ENCODE measurements around the gene HSD17B2. TPM values are rescaled to one million over a fixed set of nuclear protein-coding genes. Genes with fewer than 3 reads are reported as not detected.

HSD17B2 gene, protein sequence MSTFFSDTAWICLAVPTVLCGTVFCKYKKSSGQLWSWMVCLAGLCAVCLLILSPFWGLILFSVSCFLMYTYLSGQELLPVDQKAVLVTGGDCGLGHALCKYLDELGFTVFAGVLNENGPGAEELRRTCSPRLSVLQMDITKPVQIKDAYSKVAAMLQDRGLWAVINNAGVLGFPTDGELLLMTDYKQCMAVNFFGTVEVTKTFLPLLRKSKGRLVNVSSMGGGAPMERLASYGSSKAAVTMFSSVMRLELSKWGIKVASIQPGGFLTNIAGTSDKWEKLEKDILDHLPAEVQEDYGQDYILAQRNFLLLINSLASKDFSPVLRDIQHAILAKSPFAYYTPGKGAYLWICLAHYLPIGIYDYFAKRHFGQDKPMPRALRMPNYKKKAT
- not detected in 2 replicates for total RNA-seq

GRCh38 chr16:82034981-82035612, at the start of gene HSD17B2:
Gene HSD17B2 (plus strand): TSS chr16:82035253. CDS start chr16:82035425, 172 bp downstream.
- Histone ChIP-seq H3K27me3 (ENCODE audit: insufficient read depth, low read length) (no peaks in the 10 kb centered on the region), H3K4me1 (ENCODE audit: insufficient read depth, low read length) (no peaks in the 10 kb centered on the region), H3K36me3 (ENCODE audit: insufficient read depth, low read length) (no peaks in the 10 kb centered on the region), H3K79me2 (ENCODE audit: insufficient read depth, low read length) (no peaks in the 10 kb centered on the region), H2AFZ (ENCODE audit: low read length) (no peak within 1 kb of the TSS), H4K20me1 (ENCODE audit: insufficient read depth, low read length) (no peaks in the 10 kb centered on the region), H3K4me3 (ENCODE audit: insufficient read depth, low read length) (no peak within 1 kb of the TSS), H3K4me2 (ENCODE audit: insufficient read depth, low read length) (no peak within 1 kb of the TSS), H3K9me3 (ENCODE audit: low read depth, low read length) (no peaks in the 10 kb centered on the region), H3K27ac (ENCODE audit: low read depth, low read length) (no peak within 1 kb of the TSS)
- DNase-seq (ENCODE audit: insufficient read length, low spot score, missing footprints) = no peak
- no peak for TF ChIP-seq CTCF (IDR thresholded peaks at IDR 0.05; ENCODE audit: extremely low read depth, low read depth, low read length)

- no peaks in the 10 kb centered on the region for H3K36me3 ChIP-seq (ENCODE audit: insufficient read depth, low read length)
- H3K27ac ChIP-seq (ENCODE audit: low read depth, low read length) = no peak overlapping the region
- H2AFZ ChIP-seq (ENCODE audit: low read length) = no peak overlapping the region
- no peak for DNase-seq (ENCODE audit: insufficient read length, low spot score, missing footprints)
- H4K20me1 ChIP-seq (ENCODE audit: insufficient read depth, low read length) = no peaks in the 10 kb centered on the region
- no peak for TF ChIP-seq CTCF (IDR thresholded peaks at IDR 0.05; ENCODE audit: extremely low read depth, low read depth, low read length)
- H3K9me3 ChIP-seq (ENCODE audit: low read depth, low read length) = no peaks in the 10 kb centered on the region
- no peaks in the 10 kb centered on the region for H3K79me2 ChIP-seq (ENCODE audit: insufficient read depth, low read length)
- H3K4me3 ChIP-seq (ENCODE audit: insufficient read depth, low read length) = no peak overlapping the region
- H3K4me2 ChIP-seq (ENCODE audit: insufficient read depth, low read length) = no peak overlapping the region
- H3K4me1 ChIP-seq (ENCODE audit: insufficient read depth, low read length) = no peaks in the 10 kb centered on the region
- H3K27me3 ChIP-seq (ENCODE audit: insufficient read depth, low read length) = no peaks in the 10 kb centered on the region
These were observed 47.9 kb upstream of the HSD17B2 start for GRCh38 chr16:81987121-81987520.

DNA sequence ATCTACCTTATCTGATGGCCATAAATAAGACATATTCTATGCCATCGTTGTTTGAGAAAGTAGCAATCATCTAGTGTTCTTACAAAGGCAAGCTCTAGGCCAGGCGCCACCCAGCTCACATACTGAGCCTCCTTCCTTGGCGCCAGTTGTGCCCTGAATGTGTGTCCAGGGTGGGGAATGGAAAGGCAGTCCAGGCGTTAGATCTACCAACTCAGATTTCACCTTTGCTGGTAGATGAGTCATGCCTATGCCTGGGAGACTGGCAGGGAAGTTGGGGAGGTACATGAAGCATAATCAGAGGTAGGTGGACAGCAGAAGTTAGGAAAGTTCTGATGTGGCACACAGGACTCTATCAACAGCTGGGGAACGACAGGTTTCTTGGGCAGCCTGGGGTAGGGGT, 47.3 kb upstream of the HSD17B2 start:
- Histone ChIP-seq H3K27me3 (ENCODE audit: insufficient read depth, low read length) (no peaks in the 10 kb centered on the region), H3K4me1 (ENCODE audit: insufficient read depth, low read length) (no peaks in the 10 kb centered on the region), H3K4me2 (ENCODE audit: insufficient read depth, low read length) (no peak overlapping the region), H3K4me3 (ENCODE audit: insufficient read depth, low read length) (no peak overlapping the region), H2AFZ (ENCODE audit: low read length) (no peak overlapping the region), H3K79me2 (ENCODE audit: insufficient read depth, low read length) (no peaks in the 10 kb centered on the region), H3K36me3 (ENCODE audit: insufficient read depth, low read length) (no peaks in the 10 kb centered on the region), H3K9me3 (ENCODE audit: low read depth, low read length) (no peaks in the 10 kb centered on the region), H3K27ac (ENCODE audit: low read depth, low read length) (no peak overlapping the region), H4K20me1 (ENCODE audit: insufficient read depth, low read length) (no peaks in the 10 kb centered on the region)
- no peak for DNase-seq (ENCODE audit: insufficient read length, low spot score, missing footprints)
- no peak for TF ChIP-seq CTCF (IDR thresholded peaks at IDR 0.05; ENCODE audit: extremely low read depth, low read depth, low read length)

DNA sequence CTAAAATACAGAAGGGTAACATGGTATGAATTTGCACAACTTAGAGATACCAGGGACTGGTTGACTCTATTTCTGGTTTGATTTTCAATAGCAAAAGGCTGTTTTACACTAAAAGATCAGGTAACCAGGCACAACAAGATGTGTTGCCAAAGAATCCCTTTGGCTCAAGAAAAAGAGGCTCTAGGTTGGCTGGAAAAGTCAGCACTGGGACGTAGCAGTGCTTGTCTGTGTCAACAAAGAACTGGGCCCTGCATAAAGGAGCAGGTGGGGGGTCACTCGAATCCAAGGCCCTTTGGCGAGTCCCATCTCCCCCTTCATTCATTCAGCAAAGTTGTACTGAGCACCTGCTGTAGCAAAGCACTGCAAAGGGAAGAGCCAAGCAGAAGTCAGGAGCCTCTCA, 42.2 kb upstream of the HSD17B2 start:
- Histone ChIP-seq H3K4me1 (ENCODE audit: insufficient read depth, low read length) (peaks cover 16% of the 10 kb centered on the region), H3K27me3 (ENCODE audit: insufficient read depth, low read length) (no peaks in the 10 kb centered on the region), H3K27ac (ENCODE audit: low read depth, low read length) (no peak overlapping the region), H3K79me2 (ENCODE audit: insufficient read depth, low read length) (no peaks in the 10 kb centered on the region), H3K9me3 (ENCODE audit: low read depth, low read length) (no peaks in the 10 kb centered on the region), H3K4me2 (ENCODE audit: insufficient read depth, low read length) (no peak overlapping the region), H3K4me3 (ENCODE audit: insufficient read depth, low read length) (no peak overlapping the region), H4K20me1 (ENCODE audit: insufficient read depth, low read length) (no peaks in the 10 kb centered on the region), H3K36me3 (ENCODE audit: insufficient read depth, low read length) (no peaks in the 10 kb centered on the region), H2AFZ (ENCODE audit: low read length) (no peak overlapping the region)
- no peak for DNase-seq (ENCODE audit: insufficient read length, low spot score, missing footprints)
- TF ChIP-seq CTCF (IDR thresholded peaks at IDR 0.05; ENCODE audit: extremely low read depth, low read depth, low read length) = no peak
